ENCODE measurements around the gene USH2A. TPM values are rescaled to one million over a fixed set of nuclear protein-coding genes. Genes with fewer than 3 reads are reported as not detected.

USH2A gene
- total RNA-seq, 4 donors from 2014 or later: 0.08 to 0.18 TPM; not detected in 2

DNA sequence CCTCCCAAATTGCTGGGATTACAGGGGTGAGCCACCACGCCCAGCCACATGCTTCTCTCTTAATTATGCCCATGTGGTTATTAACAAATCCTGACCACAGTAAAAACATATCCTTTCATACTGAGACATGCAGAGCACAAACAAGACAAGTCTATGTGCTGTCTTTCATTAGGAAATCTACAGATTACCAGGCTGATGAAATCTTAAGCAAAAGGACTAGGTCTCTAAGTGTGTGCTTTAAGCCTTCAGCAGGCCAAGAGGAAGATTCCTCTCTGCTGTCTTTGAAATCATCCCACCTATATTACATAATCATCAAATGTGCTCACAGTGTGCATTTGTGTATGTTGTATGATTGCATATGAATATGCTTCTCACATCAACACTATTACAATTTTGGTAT is 436.8 kb downstream of the USH2A start:
- Histone ChIP-seq H3K27ac (no peak overlapping the region), H3K36me3 (no peaks in the 10 kb centered on the region), H3K4me1 (no peaks in the 10 kb centered on the region), H3K27me3 (no peaks in the 10 kb centered on the region), H3K9me3 (no peaks in the 10 kb centered on the region), H3K4me3 (no peak overlapping the region)
- DNase-seq (ENCODE audit: low spot score in 2 of 2): no peak
- no peak for TF ChIP-seq POLR2A (IDR thresholded peaks at IDR 0.05)
- TF ChIP-seq EP300 (IDR thresholded peaks at IDR 0.05): no peak
- no peak for TF ChIP-seq POLR2AphosphoS5 (IDR thresholded peaks at IDR 0.05)
- TF ChIP-seq, protein P1, sequence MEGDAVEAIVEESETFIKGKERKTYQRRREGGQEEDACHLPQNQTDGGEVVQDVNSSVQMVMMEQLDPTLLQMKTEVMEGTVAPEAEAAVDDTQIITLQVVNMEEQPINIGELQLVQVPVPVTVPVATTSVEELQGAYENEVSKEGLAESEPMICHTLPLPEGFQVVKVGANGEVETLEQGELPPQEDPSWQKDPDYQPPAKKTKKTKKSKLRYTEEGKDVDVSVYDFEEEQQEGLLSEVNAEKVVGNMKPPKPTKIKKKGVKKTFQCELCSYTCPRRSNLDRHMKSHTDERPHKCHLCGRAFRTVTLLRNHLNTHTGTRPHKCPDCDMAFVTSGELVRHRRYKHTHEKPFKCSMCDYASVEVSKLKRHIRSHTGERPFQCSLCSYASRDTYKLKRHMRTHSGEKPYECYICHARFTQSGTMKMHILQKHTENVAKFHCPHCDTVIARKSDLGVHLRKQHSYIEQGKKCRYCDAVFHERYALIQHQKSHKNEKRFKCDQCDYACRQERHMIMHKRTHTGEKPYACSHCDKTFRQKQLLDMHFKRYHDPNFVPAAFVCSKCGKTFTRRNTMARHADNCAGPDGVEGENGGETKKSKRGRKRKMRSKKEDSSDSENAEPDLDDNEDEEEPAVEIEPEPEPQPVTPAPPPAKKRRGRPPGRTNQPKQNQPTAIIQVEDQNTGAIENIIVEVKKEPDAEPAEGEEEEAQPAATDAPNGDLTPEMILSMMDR (IDR thresholded peaks at IDR 0.05): no peak
- 64% methylated on average over 1 of the region's 1 CpG for WGBS

GRCh38 chr1:215983680-215984079 is 439.6 kb downstream of the USH2A start:
- no peak for DNase-seq (ENCODE audit: low spot score in 2 of 2)
- Histone ChIP-seq H3K9me3 (no peaks in the 10 kb centered on the region), H3K27ac (no peak overlapping the region), H3K4me3 (no peak overlapping the region), H3K36me3 (no peaks in the 10 kb centered on the region), H3K27me3 (no peaks in the 10 kb centered on the region), H3K4me1 (no peaks in the 10 kb centered on the region)
- WGBS: 62% methylated on average over 2 of the region's 2 CpGs
- TF ChIP-seq POLR2AphosphoS5 (IDR thresholded peaks at IDR 0.05) (no peak), EP300 (IDR thresholded peaks at IDR 0.05) (no peak), POLR2A (IDR thresholded peaks at IDR 0.05) (no peak)
- TF ChIP-seq, protein P1 (IDR thresholded peaks at IDR 0.05): no peak

DNA sequence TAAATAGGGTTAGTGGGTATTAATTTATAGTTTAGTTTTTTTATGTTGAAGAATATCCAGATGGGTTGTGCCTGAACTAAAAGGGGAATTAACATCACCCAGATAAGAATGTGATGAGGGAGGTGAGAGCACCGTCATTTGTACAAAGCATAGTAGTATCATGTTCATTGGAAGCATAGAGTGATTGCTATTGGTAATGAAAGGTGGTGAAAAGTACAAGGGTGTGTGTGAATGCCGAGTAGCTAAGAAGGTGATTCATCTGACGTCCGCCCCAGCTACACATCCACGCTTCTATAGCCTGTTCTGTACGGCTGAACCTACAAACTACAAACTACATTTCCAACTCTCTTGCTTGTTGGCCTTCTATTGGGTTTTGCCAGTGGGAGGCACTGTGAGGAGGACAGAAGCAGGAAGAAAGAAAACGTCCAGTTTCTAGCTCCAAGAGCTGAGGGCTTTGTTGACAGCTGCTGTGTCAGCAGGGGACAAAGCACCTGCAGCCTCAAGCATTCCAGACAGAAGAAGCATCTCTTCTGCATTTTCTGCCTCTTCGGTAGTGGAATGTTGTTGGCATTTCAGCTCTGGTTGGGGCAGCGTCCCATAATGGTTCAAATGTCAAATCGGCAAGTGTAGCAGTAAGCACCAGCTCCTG is 451.3 kb downstream of the USH2A start:
- TF ChIP-seq, protein P1 (IDR thresholded peaks at IDR 0.05): no peak
- no peak for TF ChIP-seq POLR2AphosphoS5 (IDR thresholded peaks at IDR 0.05)
- no peak for TF ChIP-seq POLR2A (IDR thresholded peaks at IDR 0.05)
- TF ChIP-seq EP300 (IDR thresholded peaks at IDR 0.05): no peak
- no peak overlapping the region for H3K27ac ChIP-seq
- no peaks in the 10 kb centered on the region for H3K36me3 ChIP-seq
- H3K4me3 ChIP-seq: no peak overlapping the region
- 70% methylated on average over 10 of the region's 10 CpGs for WGBS
- H3K9me3 ChIP-seq: no peaks in the 10 kb centered on the region
- no peak for DNase-seq (ENCODE audit: low spot score in 2 of 2)
- H3K4me1 ChIP-seq: no peaks in the 10 kb centered on the region
- no peaks in the 10 kb centered on the region for H3K27me3 ChIP-seq

- TF ChIP-seq, protein P1 (IDR thresholded peaks at IDR 0.05): no peak
- TF ChIP-seq POLR2A (IDR thresholded peaks at IDR 0.05): no peak
- TF ChIP-seq EP300 (IDR thresholded peaks at IDR 0.05): no peak
- TF ChIP-seq POLR2AphosphoS5 (IDR thresholded peaks at IDR 0.05): no peak
- 72% methylated on average over 6 of the region's 6 CpGs for WGBS
- H3K4me3 ChIP-seq: no peak overlapping the region
Observed at GRCh38 chr1:215970406-215970805, 452.8 kb downstream of the USH2A start.

GRCh38 chr1:215963621-215964020 is 459.6 kb downstream of the USH2A start:
- no peaks in the 10 kb centered on the region for H3K9me3 ChIP-seq
- TF ChIP-seq POLR2AphosphoS5 (IDR thresholded peaks at IDR 0.05): no peak
- TF ChIP-seq, protein P1 (IDR thresholded peaks at IDR 0.05): no peak
- TF ChIP-seq EP300 (IDR thresholded peaks at IDR 0.05): no peak
- no peak for TF ChIP-seq POLR2A (IDR thresholded peaks at IDR 0.05)
- no peak for DNase-seq (ENCODE audit: low spot score in 2 of 2)
- H3K27ac ChIP-seq: no peak overlapping the region
- WGBS: 80% methylated on average over 9 of the region's 9 CpGs
- no peak overlapping the region for H3K4me3 ChIP-seq
- no peaks in the 10 kb centered on the region for H3K27me3 ChIP-seq
- no peaks in the 10 kb centered on the region for H3K36me3 ChIP-seq
- H3K4me1 ChIP-seq: no peaks in the 10 kb centered on the region

More at GRCh38 chr1:215970406-215970805, 452.8 kb downstream of the USH2A start:
- Histone ChIP-seq H3K4me1 (no peaks in the 10 kb centered on the region), H3K9me3 (no peaks in the 10 kb centered on the region), H3K27me3 (no peaks in the 10 kb centered on the region), H3K27ac (no peak overlapping the region), H3K36me3 (no peaks in the 10 kb centered on the region)
- no peak for DNase-seq (ENCODE audit: low spot score in 2 of 2)
